RKO (cell line): ENCODE results near the gene PPARGC1A.

ENCODE experiments used
- DNase-seq: peaks from one replicate; pipeline ENCODE4 v3.0.0-alpha.2; 2016; ENCODE audit warnings: low spot score

PPARGC1A gene

DNA sequence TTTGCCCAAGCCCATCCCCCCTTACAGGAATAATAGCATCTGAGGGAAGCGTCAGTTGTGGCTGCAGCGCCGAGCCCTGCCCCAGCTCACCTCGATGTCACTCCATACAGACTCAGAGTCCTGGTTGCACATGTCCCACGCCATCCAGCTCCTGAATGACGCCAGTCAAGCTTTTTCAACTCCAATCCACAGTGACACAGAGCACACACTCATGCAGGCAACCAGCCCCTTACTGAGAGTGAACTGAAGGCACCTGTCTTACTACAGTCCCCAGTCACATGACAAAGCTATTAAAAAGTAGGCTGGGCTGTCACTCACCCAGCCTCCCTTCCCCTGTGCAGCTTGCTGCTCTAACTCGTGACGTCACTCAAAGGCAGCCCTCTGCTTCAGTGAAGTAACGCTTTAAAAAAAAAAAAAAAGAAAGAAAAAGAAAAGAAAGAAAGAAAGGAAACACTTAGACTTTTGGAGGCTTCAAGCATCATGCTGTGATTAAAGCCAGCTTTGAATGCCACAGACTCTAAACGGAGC, at the start of gene PPARGC1A:
TSS of gene PPARGC1A (minus strand) at position 234 of the 528 bp plus-strand sequence. CDS start at position 144, 90 bp downstream.
- no peak for DNase-seq

DNA sequence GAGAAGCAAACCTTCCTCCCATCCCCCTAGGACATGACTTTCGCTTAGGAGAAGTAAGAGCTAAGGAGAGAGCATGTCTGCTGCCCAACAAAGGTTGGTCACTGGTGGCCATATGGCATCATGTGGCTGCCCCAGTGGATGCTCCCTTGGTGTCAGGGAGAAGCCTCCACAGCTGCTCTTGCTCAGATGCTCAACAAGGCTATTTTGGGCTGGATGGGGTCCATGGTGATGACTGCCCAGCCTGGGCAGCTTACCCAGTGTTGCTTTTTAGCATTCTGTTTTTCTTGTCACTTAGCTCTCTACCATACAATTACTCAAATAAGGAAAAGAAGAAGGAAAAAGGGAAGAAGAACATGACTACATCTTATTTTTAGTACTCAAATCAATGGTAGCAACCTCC, 48.9 kb upstream of the PPARGC1A start:
- DNase-seq = no peak

DNA sequence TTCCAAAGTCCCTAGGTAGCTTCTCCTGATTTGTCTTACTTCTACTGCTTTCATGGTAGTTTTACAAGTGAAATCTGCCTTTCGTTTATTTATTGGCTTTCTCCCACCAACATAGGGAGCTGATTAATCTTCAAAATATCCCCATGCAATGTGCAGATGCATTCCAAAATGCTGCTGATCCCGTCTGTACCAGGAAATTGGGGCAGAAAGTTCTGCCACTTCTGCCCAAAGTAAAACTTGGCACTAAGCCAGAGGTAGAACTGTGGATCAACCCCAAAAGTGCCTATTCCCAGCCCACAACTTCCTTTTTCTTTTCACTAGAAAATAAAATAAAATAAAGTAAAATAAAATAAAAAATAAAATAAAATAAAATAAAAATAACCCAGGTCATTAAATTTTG, 47.3 kb upstream of the PPARGC1A start:
- DNase-seq = no peak

- DNase-seq = no peak
Measured at GRCh38 chr4:23934915-23935314, 45.1 kb upstream of the PPARGC1A start.

DNA sequence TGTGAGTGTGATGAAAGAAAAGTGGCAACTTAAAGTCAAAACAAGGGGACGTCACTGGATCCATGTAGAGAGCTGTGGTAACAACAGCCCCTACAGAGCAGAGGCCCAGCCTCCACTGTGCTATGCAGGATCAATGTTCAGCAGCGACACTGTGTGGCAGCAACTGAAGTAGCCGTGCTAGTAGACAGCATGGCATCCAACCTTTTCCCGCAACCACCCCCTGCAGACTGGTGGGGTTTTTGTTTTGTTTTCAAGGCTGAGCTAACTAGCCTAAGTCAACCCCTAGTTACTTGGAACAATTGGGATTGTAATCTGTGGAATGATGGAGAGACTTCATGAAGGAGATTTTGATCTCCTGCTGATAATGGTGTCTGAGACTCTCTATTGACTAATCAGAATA, 44.4 kb upstream of the PPARGC1A start:
- DNase-seq = no peak

DNA sequence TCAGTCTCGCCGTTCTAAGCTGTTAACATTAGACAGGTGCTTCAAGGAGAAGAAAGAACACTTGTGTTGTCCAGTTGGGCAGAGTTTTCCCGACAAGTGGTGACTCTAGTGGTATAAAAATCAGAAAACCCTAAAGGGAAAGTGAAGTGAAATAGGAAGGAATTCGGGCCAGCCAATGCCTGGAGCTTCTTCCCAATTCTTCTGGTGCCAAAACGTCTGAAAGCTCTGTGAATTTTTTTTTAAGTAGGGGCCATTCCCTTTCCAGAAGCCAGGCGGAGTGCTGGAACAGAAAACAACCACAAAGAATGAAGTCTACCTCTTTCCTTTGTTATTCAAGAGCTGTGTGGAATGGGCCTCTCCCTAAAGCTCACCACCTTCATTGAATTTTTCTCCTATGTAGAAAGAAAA, 43.1 kb upstream of the PPARGC1A start:
- DNase-seq = no peak

GRCh38 chr4:23932186-23932585, 42.3 kb upstream of the PPARGC1A start:
- DNase-seq = no peak

DNA sequence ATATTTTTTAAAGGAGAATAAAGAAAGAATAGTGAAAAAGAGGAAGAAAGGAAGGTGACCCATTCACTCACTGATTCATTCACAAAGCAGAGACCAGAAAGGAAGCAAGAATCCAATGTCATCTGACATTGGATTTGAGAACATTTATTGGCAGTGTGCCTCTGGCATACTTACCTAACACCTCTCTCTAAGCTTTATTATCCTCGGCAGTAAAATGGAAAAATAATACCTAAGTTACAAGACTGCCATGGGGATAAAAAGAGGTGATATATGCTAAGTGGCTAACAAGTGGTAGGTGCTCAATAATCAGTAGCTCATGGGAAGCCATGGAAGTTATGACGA, 41.6 kb upstream of the PPARGC1A start:
- DNase-seq = no peak

DNA sequence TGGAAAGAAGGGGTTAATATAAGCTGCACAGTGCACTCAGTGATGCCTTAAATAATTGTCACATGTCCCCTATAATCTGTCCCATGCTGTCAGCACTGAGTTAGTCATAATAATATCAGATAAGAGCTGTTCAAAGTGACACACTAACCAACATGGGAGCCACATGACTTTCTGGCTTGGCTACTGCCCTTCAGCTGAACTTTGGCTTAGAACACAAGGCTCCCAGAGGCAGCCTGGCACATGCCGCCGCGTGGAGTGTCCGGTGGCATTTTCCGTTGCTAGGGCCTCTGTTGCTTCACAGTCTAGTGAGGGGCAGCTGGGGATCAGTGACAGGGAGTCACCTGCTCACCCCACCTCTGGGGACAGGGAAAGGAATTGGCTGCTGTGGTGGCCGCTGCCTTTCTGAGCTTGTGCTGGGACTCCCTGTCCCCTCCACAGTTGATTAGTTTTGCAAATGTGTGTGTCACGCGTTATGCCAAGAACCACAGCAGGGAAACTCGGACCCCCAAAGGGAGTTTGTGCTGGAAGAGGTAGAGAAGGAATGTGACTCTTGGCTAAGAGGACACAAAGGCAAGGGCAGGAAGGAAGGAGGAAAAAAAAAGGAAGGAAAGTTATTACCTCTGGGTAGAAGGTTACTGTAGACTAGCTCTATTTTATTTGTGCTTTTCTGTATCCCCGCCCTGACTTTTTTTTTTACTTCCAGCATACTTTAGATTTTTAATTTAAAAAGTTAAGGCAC, 41.1 kb upstream of the PPARGC1A start:
- DNase-seq = no peak

GRCh38 chr4:23929248-23929647, 39.4 kb upstream of the PPARGC1A start:
- DNase-seq = no peak

DNA sequence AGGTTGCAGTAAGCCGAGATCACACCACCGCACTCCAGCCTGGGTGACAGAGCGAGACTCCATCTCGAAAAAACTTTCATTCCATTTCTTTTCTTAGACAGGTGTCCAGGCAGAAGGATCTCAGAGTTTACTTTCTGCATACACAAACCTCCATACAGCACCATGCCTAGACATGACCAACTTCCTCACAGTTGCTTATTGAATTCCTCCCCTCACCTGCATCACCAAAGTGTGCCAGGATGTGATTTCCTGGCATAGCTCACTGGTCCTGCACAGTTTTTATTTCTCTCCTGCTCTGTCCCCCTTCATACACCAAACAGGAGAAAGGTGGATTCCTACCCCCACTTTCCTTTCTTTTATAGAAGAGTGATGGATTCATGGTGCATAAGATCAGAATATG, 34.7 kb upstream of the PPARGC1A start:
- no peak for DNase-seq

GRCh38 chr4:23923840-23924239, 34.0 kb upstream of the PPARGC1A start:
- no peak for DNase-seq

- no peak for DNase-seq
Measured at GRCh38 chr4:23923141-23923540, 33.3 kb upstream of the PPARGC1A start.

DNA sequence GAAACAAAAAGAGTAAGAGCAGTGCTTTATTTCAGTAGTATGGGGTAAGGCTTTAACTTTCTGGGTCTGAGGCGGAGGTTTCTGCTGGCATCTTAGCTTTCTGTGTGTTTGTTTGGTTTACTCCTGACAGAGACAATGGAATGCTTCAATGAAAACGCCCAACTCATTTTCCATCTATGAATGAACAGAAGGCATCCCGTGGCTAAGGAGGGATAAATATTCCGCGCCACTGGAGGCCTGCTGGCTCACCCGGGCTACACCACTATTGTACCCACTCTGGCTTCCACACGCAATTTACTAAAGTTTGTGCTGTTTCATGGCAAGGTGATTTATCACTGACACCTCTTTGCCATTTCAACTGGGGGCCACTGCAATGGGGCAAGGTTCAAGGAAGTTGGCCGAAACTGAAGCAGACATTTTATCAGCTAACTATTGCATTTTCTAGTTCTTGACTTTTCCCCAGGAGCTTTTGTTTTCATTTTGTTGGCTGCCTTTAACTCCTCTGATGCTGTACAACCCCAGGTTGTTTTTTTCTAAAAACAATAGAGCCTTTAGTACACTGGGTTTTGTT, 32.8 kb upstream of the PPARGC1A start:
- no peak for DNase-seq

- no peak for DNase-seq
Measured at GRCh38 chr4:23922013-23922412, 32.2 kb upstream of the PPARGC1A start.

DNA sequence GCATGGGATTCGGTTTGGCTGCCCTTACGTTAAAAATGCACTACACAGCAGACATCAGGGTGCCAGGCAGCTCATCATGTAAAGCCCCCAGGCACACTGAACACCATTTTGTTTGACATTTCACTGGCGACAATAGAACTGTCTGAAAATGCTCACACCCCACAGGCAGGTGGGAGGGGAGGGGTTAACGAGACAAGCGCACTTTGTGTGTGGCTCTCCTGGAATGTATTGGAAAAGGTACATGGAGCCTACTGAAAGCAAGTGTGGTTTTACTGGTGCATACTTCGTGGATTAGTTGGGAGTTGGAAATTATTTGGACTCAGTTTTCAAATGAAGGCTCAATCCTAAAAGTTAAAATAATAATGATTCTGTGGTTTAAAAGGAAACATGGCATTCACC, 31.6 kb upstream of the PPARGC1A start:
- DNase-seq = no peak

DNA sequence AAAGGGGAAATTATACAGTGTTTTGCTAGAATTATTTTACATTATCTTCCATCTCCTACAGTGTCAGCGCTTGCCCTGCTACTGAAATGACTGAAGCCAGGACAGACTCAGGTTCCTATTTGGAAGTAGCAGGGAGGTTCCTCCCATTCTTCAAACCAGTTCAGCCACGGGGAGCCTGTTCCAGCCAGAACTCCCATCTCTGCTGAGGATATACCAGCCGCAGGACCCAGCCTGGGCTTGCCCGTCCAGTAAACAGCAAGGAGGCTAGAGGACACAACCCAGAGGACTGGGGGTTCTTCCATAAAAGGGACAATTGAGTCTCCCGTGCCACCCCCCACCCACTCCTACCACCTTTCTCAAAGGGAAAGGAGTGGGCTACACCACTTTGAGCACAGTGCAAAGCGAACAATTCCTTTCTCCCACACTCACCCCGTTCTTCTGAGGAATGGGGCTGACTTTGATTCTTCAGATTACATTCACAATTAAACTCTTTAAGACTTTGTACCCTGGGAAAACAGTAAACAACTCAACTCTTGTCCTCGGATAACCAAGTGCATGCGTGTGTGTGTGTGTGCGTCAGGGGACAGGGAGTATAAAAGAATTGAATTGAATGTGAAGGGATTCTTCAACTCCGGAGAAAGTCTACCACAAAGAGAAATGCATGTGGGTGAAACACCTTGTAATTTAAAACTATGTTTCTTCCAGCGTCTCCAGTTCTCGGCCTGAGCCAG, 31.0 kb upstream of the PPARGC1A start:
- no peak for DNase-seq

DNA sequence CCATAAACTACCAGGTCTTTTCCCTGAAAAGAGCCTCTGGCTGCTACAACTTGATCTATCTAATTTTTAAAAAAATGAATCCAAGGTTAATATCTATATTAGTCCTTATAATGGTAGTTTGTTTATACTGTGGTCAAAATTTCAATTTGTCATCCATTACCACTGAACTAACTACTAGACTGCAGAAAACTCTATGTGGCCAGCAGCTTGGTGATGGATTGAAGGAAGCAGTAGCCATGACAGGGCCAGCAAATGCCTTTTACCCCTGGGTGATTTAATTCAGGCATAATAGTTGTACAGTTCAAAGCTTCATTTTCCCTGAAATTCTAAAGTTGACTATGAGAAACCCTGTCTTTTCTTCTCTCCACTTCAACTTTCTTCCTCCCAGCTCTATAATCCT, 30.4 kb upstream of the PPARGC1A start:
- no peak for DNase-seq

DNA sequence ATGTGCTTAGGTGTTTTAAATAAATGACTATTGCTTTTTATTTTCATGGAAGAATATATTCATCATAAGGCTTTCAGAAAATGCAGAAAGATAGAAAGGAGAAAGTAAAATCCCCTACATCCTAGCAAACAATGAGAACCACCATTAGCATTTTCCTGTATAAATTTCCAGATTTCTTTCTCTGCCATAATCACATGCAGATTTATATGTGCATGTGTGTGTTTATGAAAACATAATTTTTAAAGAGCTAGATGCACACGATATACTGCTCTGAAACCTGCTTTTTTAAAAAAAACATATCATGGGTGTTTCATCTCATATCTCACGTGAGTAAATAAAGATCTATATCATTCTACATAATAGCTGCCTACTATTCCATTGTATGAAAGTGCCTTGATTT, 26.4 kb upstream of the PPARGC1A start:
- DNase-seq = no peak

DNA sequence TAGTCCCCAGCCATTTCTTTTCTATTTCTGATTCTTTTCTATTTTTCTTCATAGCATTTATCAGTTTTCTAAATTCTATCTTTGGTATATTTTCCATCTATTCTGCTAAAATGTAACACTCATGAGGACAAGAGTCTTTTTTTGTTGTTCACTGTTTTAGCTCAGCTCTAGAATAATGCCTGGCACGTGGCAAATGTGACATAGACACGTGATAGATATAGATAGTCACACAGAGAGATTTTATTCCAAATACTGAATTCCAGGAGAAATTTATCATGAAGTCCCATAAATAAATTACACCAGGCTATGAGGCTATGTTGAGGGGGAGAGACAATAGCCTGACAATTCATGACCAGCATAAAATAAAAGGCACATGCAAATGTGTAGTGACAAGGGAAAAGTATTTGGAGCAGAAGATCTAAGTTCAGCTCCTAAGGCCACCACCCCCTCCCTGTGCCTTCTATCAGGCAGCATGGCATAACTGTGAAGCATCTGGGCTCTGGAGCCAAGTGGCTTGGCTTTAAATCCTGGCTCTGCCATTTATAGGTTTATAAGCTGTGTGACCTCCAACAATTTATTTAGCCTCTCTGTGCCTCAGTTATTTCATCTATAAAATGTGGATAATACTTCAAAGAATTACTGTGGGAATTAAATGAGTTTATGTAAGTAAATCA, 25.7 kb upstream of the PPARGC1A start:
- no peak for DNase-seq

GRCh38 chr4:23911675-23912455, 22.0 kb upstream of the PPARGC1A start:
- no peak for DNase-seq

GRCh38 chr4:23909671-23910070, 19.8 kb upstream of the PPARGC1A start:
- no peak for DNase-seq
